GM23338 (cell line): ENCODE measurements around the gene GMPPB. TPM values are rescaled to one million over a fixed set of nuclear protein-coding genes. Genes with fewer than 3 reads are reported as not detected.

Experiments used
- ATAC-seq: fragments of 200-7000 bp; cut with Tn5 transposase; 3 replicates; pipeline ENCODE4 v1.9.1; 2020
- DNase-seq: peaks from one replicate; pipeline ENCODE4 v3.0.0-alpha.2; 2015; ENCODE audit warnings: low spot score
- H2AFZ ChIP-seq: fragments of 200-600 bp; sonication (generic); 2 replicates; pipeline ENCODE4 v1.8.0; 2016; ENCODE audit warnings: antibody characterized with exemption, mild to moderate bottlenecking, moderate library complexity
- H3F3A ChIP-seq: fragments of 200-600 bp; sonication (generic); replicated peaks from 2 replicates; pipeline ENCODE4 v1.8.0; 2017; ENCODE audit warnings: antibody characterized with exemption, mixed run types, low read depth
- H3K27ac ChIP-seq: fragments of 200-600 bp; sonication (generic); 2 replicates; pipeline ENCODE4 v1.6.1; 2016; ENCODE audit warnings: low read depth
- H3K27me3 ChIP-seq: fragments of 200-600 bp; sonication (generic); 2 replicates; pipeline ENCODE4 v1.8.0; 2016; ENCODE audit warnings: mild to moderate bottlenecking, mixed run types, moderate library complexity; ENCODE audit not compliant: insufficient read depth
- H3K36me3 ChIP-seq: fragments of 200-600 bp; sonication (generic); 2 replicates; pipeline ENCODE4 v1.8.0; 2016; ENCODE audit warnings: mild to moderate bottlenecking; ENCODE audit not compliant: insufficient read depth
- H3K4me1 ChIP-seq: fragments of 200-600 bp; sonication (generic); 2 replicates; pipeline ENCODE4 v1.8.0; 2016; ENCODE audit warnings: mild to moderate bottlenecking, moderate library complexity; ENCODE audit not compliant: insufficient read depth
- H3K4me2 ChIP-seq: fragments of 200-600 bp; sonication (generic); 2 replicates; pipeline ENCODE4 v1.7.1; 2017; ENCODE audit warnings: mixed run types
- H3K4me3 ChIP-seq: fragments of 200-600 bp; sonication (generic); 2 replicates; pipeline ENCODE4 v1.6.1; 2016; ENCODE audit warnings: mixed run types
- H3K79me2 ChIP-seq: fragments of 200-600 bp; sonication (generic); replicated peaks from 2 replicates; pipeline ENCODE4 v1.8.0; 2017; ENCODE audit warnings: mild to moderate bottlenecking; ENCODE audit not compliant: insufficient read depth
- H3K9me2 ChIP-seq: fragments of 200-600 bp; sonication (generic); 2 replicates; pipeline ENCODE4 v1.8.0; 2017; ENCODE audit not compliant: insufficient read depth
- H4K20me1 ChIP-seq: fragments of 200-600 bp; sonication (generic); replicated peaks from 2 replicates; pipeline ENCODE4 v1.8.0; 2017; ENCODE audit warnings: mild to moderate bottlenecking; ENCODE audit not compliant: insufficient read depth
- H3K27ac Mint-ChIP-seq: 2 replicates; pipeline ENCODE4 v1.8.0; 2020; ENCODE audit warnings: inconsistent platforms, mild to moderate bottlenecking, moderate library complexity, mixed read lengths
- H3K27me3 Mint-ChIP-seq: 3 replicates; pipeline ENCODE4 v1.8.0; 2022; ENCODE audit warnings: low read depth, mild to moderate bottlenecking, moderate library complexity, mixed read lengths, inconsistent platforms; ENCODE audit not compliant: insufficient read depth, poor library complexity
- H3K36me3 Mint-ChIP-seq: 3 replicates; pipeline ENCODE4 v1.8.0; 2021; ENCODE audit warnings: low read depth, mild to moderate bottlenecking, inconsistent platforms, moderate library complexity, mixed read lengths
- H3K4me1 Mint-ChIP-seq: 3 replicates; pipeline ENCODE4 v1.8.0; 2020; ENCODE audit warnings: mild to moderate bottlenecking, inconsistent platforms, mixed read lengths
- H3K4me3 Mint-ChIP-seq: 3 replicates; pipeline ENCODE4 v1.8.0; 2021; ENCODE audit warnings: moderate library complexity, mild to moderate bottlenecking, inconsistent platforms, mixed read lengths
- H3K9me3 Mint-ChIP-seq: 3 replicates; pipeline ENCODE4 v1.8.0; 2020; ENCODE audit warnings: moderate library complexity, mild to moderate bottlenecking, inconsistent platforms, mixed read lengths
- CREB1 ChIP-seq: fragments of 250-450 bp; sonication (Bioruptor Pico); IDR thresholded peaks from 2 replicates; pipeline ENCODE4 v1.5.0; 2020; ENCODE audit warnings: low read depth, mild to moderate bottlenecking, moderate library complexity
- EZH2 ChIP-seq: fragments of 200-600 bp; sonication (generic); IDR thresholded peaks from one replicate; pipeline ENCODE4 v1.8.0; 2017; ENCODE audit warnings: antibody characterized with exemption, mild to moderate bottlenecking, low read depth; ENCODE audit not compliant: unreplicated experiment
- POLR2AphosphoS5 ChIP-seq: IDR thresholded peaks from 2 replicates; pipeline ENCODE4 v1.6.1; 2016; ENCODE audit warnings: antibody characterized with exemption, low read depth
- ZNF462 ChIP-seq: fragments of 250-450 bp; sonication (Bioruptor Pico); IDR thresholded peaks from 2 replicates; pipeline ENCODE4 v1.5.0; 2020; ENCODE audit warnings: mild to moderate bottlenecking, moderate library complexity
- polyA plus RNA-seq: library from polyadenylated mRNA; unstranded; fragments of >200 nt; fragmentation: Nextera tagmentation; extraction: Ambion mirVana; gene quantifications from 2 replicates; pipeline ENCODE4 v1.2.1, GENCODE V29; 2016
- total RNA-seq: library from RNA; depleted of rRNA; stranded (reverse); fragments of >200 nt; shearing (Covaris generic); gene quantifications from 2 replicates; pipeline ENCODE4 v1.2.3, GENCODE V29; 2014
- TF ChIP-seq, protein P1 (sequence below): IDR thresholded peaks from 2 replicates; pipeline ENCODE4 v1.6.1; 2016; ENCODE audit warnings: antibody characterized with exemption

The GMPPB gene
- total and polyA plus RNA-seq, 2 experiments from 2014 or later: 10.2 to 36.1 TPM

- H3F3A ChIP-seq: peaks cover 22% of the 10 kb centered on the region
- H3K27ac ChIP-seq: peak overlapping the region; percentile 32; the same call in 1 of the 2 replicates
- no peaks in the 10 kb centered on the region; the same call in 1 of the 2 replicates for H3K4me1 ChIP-seq
- Mint-ChIP-seq H3K9me3 (peaks cover 6% of the 10 kb centered on the region; the same call in 1 of the 3 replicates), H3K4me3 (peak overlapping the region; percentile 94), H3K27ac (peak overlapping the region; percentile 95), H3K4me1 (peaks cover 12% of the 10 kb centered on the region), H3K36me3 (peaks cover 31% of the 10 kb centered on the region), H3K27me3 (peaks cover 39% of the 10 kb centered on the region)
- DNase-seq: peak; percentile 69
- no peaks in the 10 kb centered on the region for H3K27me3 ChIP-seq
- no peaks in the 10 kb centered on the region; the same call in 1 of the 2 replicates for H3K79me2 ChIP-seq
- peak overlapping the region; percentile 98 for H3K4me2 ChIP-seq
- TF ChIP-seq, protein P1, sequence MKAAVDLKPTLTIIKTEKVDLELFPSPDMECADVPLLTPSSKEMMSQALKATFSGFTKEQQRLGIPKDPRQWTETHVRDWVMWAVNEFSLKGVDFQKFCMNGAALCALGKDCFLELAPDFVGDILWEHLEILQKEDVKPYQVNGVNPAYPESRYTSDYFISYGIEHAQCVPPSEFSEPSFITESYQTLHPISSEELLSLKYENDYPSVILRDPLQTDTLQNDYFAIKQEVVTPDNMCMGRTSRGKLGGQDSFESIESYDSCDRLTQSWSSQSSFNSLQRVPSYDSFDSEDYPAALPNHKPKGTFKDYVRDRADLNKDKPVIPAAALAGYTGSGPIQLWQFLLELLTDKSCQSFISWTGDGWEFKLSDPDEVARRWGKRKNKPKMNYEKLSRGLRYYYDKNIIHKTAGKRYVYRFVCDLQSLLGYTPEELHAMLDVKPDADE: no peak
- peak overlapping the region; percentile 88; the same call in 1 of the 2 replicates for H2AFZ ChIP-seq
- peaks cover 5% of the 10 kb centered on the region; the same call in 1 of the 2 replicates for H3K36me3 ChIP-seq
- H4K20me1 ChIP-seq: peaks cover 7% of the 10 kb centered on the region; the same call in 1 of the 2 replicates
- peak; percentile 4 for ATAC-seq
- H3K9me2 ChIP-seq: no peaks in the 10 kb centered on the region
- H3K4me3 ChIP-seq: peak overlapping the region; percentile 98
These were observed 489 bp downstream of the GMPPB start for GRCh38 chr3:49723296-49723627.

DNA sequence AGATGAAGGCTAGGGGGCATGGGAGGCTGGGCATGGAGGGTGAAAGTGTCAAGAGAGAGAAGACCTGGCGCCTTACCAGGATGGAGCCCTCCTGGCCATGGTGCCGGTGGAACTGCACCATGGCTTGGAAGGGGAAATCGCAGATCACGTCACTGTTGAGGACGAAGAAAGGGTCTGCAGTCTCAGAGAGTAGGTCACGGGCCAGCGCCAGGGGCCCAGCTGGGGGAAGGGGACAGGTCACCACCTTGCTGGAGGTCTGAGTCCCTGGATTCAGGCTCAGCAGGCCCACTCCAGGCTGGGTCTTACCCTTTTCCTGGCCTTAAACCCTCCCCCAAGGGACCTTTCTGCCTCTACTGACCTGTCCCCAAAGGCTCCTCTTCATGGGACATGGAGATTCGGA is 855 bp downstream of the GMPPB start:
- peak overlapping the region; percentile 94 for H3K4me3 Mint-ChIP-seq
- no peak overlapping the region for H3K27ac ChIP-seq
- TF ChIP-seq CREB1 (no peak), EZH2 (no peak)
- peak overlapping the region; percentile 98 for H3K4me3 ChIP-seq
- peaks cover 7% of the 10 kb centered on the region; the same call in 1 of the 2 replicates for H4K20me1 ChIP-seq
- H3K4me1 ChIP-seq: no peaks in the 10 kb centered on the region; the same call in 1 of the 2 replicates
- no peaks in the 10 kb centered on the region; the same call in 1 of the 2 replicates for H3K79me2 ChIP-seq
- H3F3A ChIP-seq: peaks cover 20% of the 10 kb centered on the region
- no peak overlapping the region for H2AFZ ChIP-seq
- peaks cover 16% of the 10 kb centered on the region for H3K4me1 Mint-ChIP-seq
- peak overlapping the region; percentile 98 for H3K4me2 ChIP-seq
- no peaks in the 10 kb centered on the region for H3K9me2 ChIP-seq
- H3K36me3 ChIP-seq: peaks cover 5% of the 10 kb centered on the region; the same call in 1 of the 2 replicates
- peaks cover 39% of the 10 kb centered on the region for H3K27me3 Mint-ChIP-seq
- peaks cover 28% of the 10 kb centered on the region for H3K36me3 Mint-ChIP-seq
- H3K27me3 ChIP-seq: no peaks in the 10 kb centered on the region
- peaks cover 6% of the 10 kb centered on the region; the same call in 1 of the 3 replicates for H3K9me3 Mint-ChIP-seq
- H3K27ac Mint-ChIP-seq: peak overlapping the region; percentile 95
- ATAC-seq (no peak), DNase-seq (no peak)

- no peak for ATAC-seq
- H3K36me3 Mint-ChIP-seq: peaks cover 22% of the 10 kb centered on the region
- peaks cover 20% of the 10 kb centered on the region for H3F3A ChIP-seq
- peaks cover 21% of the 10 kb centered on the region for H3K4me1 Mint-ChIP-seq
- H3K4me1 ChIP-seq: no peaks in the 10 kb centered on the region; the same call in 1 of the 2 replicates
- H3K27ac Mint-ChIP-seq: no peak overlapping the region
- peaks cover 6% of the 10 kb centered on the region; the same call in 1 of the 3 replicates for H3K9me3 Mint-ChIP-seq
- H3K79me2 ChIP-seq: no peaks in the 10 kb centered on the region; the same call in 1 of the 2 replicates
- no peak overlapping the region for H3K27ac ChIP-seq
- H3K27me3 Mint-ChIP-seq: peaks cover 42% of the 10 kb centered on the region
- peaks cover 7% of the 10 kb centered on the region; the same call in 1 of the 2 replicates for H4K20me1 ChIP-seq
- no peaks in the 10 kb centered on the region for H3K9me2 ChIP-seq
- TF ChIP-seq ZNF462 (CRISPR knock-in tag) (no peak), POLR2AphosphoS5 (peak; percentile 6; the same call in 1 of the 2 replicates)
- no peak for DNase-seq
- peaks cover 5% of the 10 kb centered on the region; the same call in 1 of the 2 replicates for H3K36me3 ChIP-seq
- H3K4me3 ChIP-seq: peak overlapping the region; percentile 98; the same call in 1 of the 2 replicates
- peak overlapping the region; percentile 98; the same call in 1 of the 2 replicates for H3K4me2 ChIP-seq
- peak overlapping the region; percentile 94 for H3K4me3 Mint-ChIP-seq
- no peaks in the 10 kb centered on the region for H3K27me3 ChIP-seq
- H2AFZ ChIP-seq: no peak overlapping the region
These were observed 1.6 kb downstream of the GMPPB start for GRCh38 chr3:49721896-49722781.
